ENCODE measurements around the gene SASH1. TPM values are rescaled to one million over a fixed set of nuclear protein-coding genes. Genes with fewer than 3 reads are reported as not detected.

The SASH1 gene
- total and polyA plus RNA-seq, 2 donors (not counting 3 experiments of a cell fraction or from before 2014, with no cell fraction given) = 18.5 to 103 TPM

GRCh38 chr6:148561629-148562028, 219.0 kb downstream of the SASH1 start:
- Histone ChIP-seq H3K9ac (replicated peaks; ENCODE audit: extremely low read depth, insufficient read depth, low read length) (no peak overlapping the region), H3K36me3 (ENCODE audit: control insufficient read depth in 2 of 2, extremely low read depth in 1 of 2, insufficient read depth in 2 of 2, low read length in 2 of 2) (no peaks in the 10 kb centered on the region), H3K4me3 (replicated peaks in 1 of 3; ENCODE audit: insufficient read depth in 1 of 3, low read depth in 1 of 3, low read length in 3 of 3) (no peak overlapping the region), H3K4me2 (ENCODE audit: insufficient read depth, low read length) (no peak overlapping the region), H3K9me1 (replicated peaks; ENCODE audit: control insufficient read depth, extremely low read depth, insufficient read depth, low read length) (no peaks in the 10 kb centered on the region), H3K9me3 (replicated peaks; ENCODE audit: control insufficient read depth, insufficient read depth, low read length) (no peaks in the 10 kb centered on the region), H3K4me1 (ENCODE audit: control insufficient read depth, extremely low read depth, insufficient read depth, low read length) (peaks cover 14% of the 10 kb centered on the region), H3K27me3 (ENCODE audit: control insufficient read depth in 2 of 2, insufficient read depth in 2 of 2, low read length in 2 of 2) (no peaks in the 10 kb centered on the region), H2AFZ (ENCODE audit: low read depth, low read length) (no peak overlapping the region), H3K27ac (ENCODE audit: insufficient read depth, low read depth, low read length) (no peak overlapping the region), H3K79me2 (ENCODE audit: control insufficient read depth, insufficient read depth, low read length) (no peaks in the 10 kb centered on the region), H4K20me1 (replicated peaks; ENCODE audit: control insufficient read depth, extremely low read depth, insufficient read depth, low read length) (no peaks in the 10 kb centered on the region)
- dilution Hi-C loops (cut with MboI; ENCODE audit: extremely low pct_ligation_motif_present, low sequenced_read_pairs) = no loop called here
- ChIA-PET POLR2A (no interaction called here), CTCF (interaction anchor here (1.6 to 3.2 kb wide), 4 partner anchors 8 to 47 kb away, joined by 3 to 28 read pairs (median 18); no protein-coding TSS in a partner anchor)
- no peak for FAIRE-seq
- no peak for TF ChIP-seq FOS (IDR thresholded peaks at IDR 0.05; ENCODE audit: borderline replicate concordance, insufficient read depth, low read length)
- no peak for TF ChIP-seq MYC (IDR thresholded peaks at IDR 0.05; ENCODE audit: low read depth, low read length)
- no peak for TF ChIP-seq CTCF (IDR thresholded peaks at IDR 0.05; ENCODE audit: extremely low read depth in 1 of 2, insufficient read depth in 1 of 2, low read depth in 1 of 2, low read length in 2 of 2)
- TF ChIP-seq EZH2 (IDR thresholded peaks at IDR 0.05; ENCODE audit: borderline replicate concordance, low read depth, low read length, severe bottlenecking) = no peak
- TF ChIP-seq POLR2A (IDR thresholded peaks at IDR 0.05; ENCODE audit: low read depth, low read length) = no peak
- TF ChIP-seq GATA2 (IDR thresholded peaks at IDR 0.05; ENCODE audit: insufficient read depth, insufficient read length, low read depth, low read length) = no peak
- no peak for TF ChIP-seq POLR2AphosphoS5 (IDR thresholded peaks at IDR 0.05; ENCODE audit: insufficient read depth, low read depth, low read length)
- no peak for TF ChIP-seq JUN (IDR thresholded peaks at IDR 0.05; ENCODE audit: borderline replicate concordance, insufficient read depth, insufficient read length, low read depth)
- no peak for DNase-seq (ENCODE audit: low read depth, low spot score)
- intact Hi-C loops (cut with micrococcal nuclease) = loop anchor here (5.0 kb wide), 1 partner anchor 466 kb away; no protein-coding TSS in a partner anchor
- BruUV-seq (replicated peaks) = no TSS peak

Measured in endothelial cell of umbilical vein (primary cell).